A673 (cell line): ENCODE data around the gene NLGN1.

Experiments
- EZH2 ChIP-seq: fragments of 200-600 bp; sonication (generic); IDR thresholded peaks from 2 replicates; pipeline ENCODE4 v1.6.1; 2017; ENCODE audit warnings: borderline replicate concordance, low read depth, mild to moderate bottlenecking, mixed read lengths, antibody characterized with exemption, low read length; ENCODE audit not compliant: poor library complexity, severe bottlenecking
- TF ChIP-seq, protein P1 (sequence below): fragments of 300-800, 200-600 bp; sonication (generic); conservative IDR thresholded peaks from 2 replicates; pipeline ENCODE4 v1.5.1; 2017; ENCODE audit warnings: low read depth, mild to moderate bottlenecking, antibody characterized with exemption, low read length, moderate library complexity, mixed read lengths

GRCh38 chr3:173876476-173876875 lies 478.9 kb downstream of the NLGN1 start:
- TF ChIP-seq, protein P1, sequence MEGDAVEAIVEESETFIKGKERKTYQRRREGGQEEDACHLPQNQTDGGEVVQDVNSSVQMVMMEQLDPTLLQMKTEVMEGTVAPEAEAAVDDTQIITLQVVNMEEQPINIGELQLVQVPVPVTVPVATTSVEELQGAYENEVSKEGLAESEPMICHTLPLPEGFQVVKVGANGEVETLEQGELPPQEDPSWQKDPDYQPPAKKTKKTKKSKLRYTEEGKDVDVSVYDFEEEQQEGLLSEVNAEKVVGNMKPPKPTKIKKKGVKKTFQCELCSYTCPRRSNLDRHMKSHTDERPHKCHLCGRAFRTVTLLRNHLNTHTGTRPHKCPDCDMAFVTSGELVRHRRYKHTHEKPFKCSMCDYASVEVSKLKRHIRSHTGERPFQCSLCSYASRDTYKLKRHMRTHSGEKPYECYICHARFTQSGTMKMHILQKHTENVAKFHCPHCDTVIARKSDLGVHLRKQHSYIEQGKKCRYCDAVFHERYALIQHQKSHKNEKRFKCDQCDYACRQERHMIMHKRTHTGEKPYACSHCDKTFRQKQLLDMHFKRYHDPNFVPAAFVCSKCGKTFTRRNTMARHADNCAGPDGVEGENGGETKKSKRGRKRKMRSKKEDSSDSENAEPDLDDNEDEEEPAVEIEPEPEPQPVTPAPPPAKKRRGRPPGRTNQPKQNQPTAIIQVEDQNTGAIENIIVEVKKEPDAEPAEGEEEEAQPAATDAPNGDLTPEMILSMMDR, result peak; percentile 36; the same call in 1 of the 2 replicates
- no peak for TF ChIP-seq EZH2
